Muscle layer of colon (tissue), 2 donors: Measurements from ENCODE around the gene RHBDD2.
"Not testable (repeated sequence)": the region's sequence is repeated elsewhere in the genome, so short reads cannot be mapped to it uniquely, and the experiment has no call there.

Source experiments
- H3K27ac ChIP-seq: one replicate; pipeline ENCODE4 v1.7.0; 2013; ENCODE audit warnings: low read depth, mild to moderate bottlenecking, low read length, moderate library complexity
- H3K27me3 ChIP-seq, 2 donors: one replicate each; pipeline ENCODE4 v1.7.0; 2013; ENCODE audit warnings: low read length in 2 of 2, mild to moderate bottlenecking in 2 of 2; ENCODE audit not compliant: insufficient read depth in 2 of 2, control insufficient read depth in 1 of 2
- H3K36me3 ChIP-seq: one replicate; pipeline ENCODE4 v1.7.0; 2013; ENCODE audit warnings: mild to moderate bottlenecking, low read length; ENCODE audit not compliant: insufficient read depth
- H3K4me1 ChIP-seq: one replicate; pipeline ENCODE4 v1.7.0; 2013; ENCODE audit warnings: mild to moderate bottlenecking, low read length; ENCODE audit not compliant: insufficient read depth
- H3K4me3 ChIP-seq, 2 donors: one replicate each; pipeline ENCODE4 v1.7.0; 2013; ENCODE audit warnings: low read length in 2 of 2, low read depth in 1 of 2, mild to moderate bottlenecking in 1 of 2, moderate library complexity in 1 of 2
- H3K9ac ChIP-seq: one replicate; pipeline ENCODE4 v1.7.0; 2013; ENCODE audit warnings: low read length
- H3K9me3 ChIP-seq: one replicate; pipeline ENCODE4 v1.7.0; 2013; ENCODE audit warnings: mild to moderate bottlenecking, low read length
- donor health status: abdominal sarcoma.
- donor health status: Adenocarcinoma of cecum.

The RHBDD2 gene

GRCh38 chr7:75878769-75879611, at the start of gene RHBDD2:
Gene RHBDD2 (plus strand): TSS chr7:75879034. CDS start chr7:75879083, 49 bp downstream.
- Histone ChIP-seq H3K4me3 (peak within 1 kb of the TSS; percentile 83 to 90), H3K27me3 (no peaks in the 10 kb centered on the region), H3K4me1 (peaks cover 16% of the 10 kb centered on the region), H3K9me3 (no peaks in the 10 kb centered on the region), H3K9ac (peak within 1 kb of the TSS; percentile 63), H3K36me3 (peaks cover 24% of the 10 kb centered on the region), H3K27ac (peak within 1 kb of the TSS; percentile 74)

GRCh38 chr7:75829656-75830055, 49.2 kb upstream of the RHBDD2 start:
- not testable (repeated sequence) for H3K4me1 ChIP-seq, H3K27ac ChIP-seq, H3K4me3 ChIP-seq, H3K27me3 ChIP-seq, H3K9ac ChIP-seq, H3K9me3 ChIP-seq, H3K36me3 ChIP-seq

GRCh38 chr7:75830978-75831377, 47.9 kb upstream of the RHBDD2 start:
- no peaks in the 10 kb centered on the region for H3K27me3 ChIP-seq
- H3K4me3 ChIP-seq = no peak overlapping the region
- H3K27ac ChIP-seq = no peak overlapping the region
- no peaks in the 10 kb centered on the region for H3K36me3 ChIP-seq
- no peaks in the 10 kb centered on the region for H3K4me1 ChIP-seq
- H3K9ac ChIP-seq = no peak overlapping the region
- H3K9me3 ChIP-seq = no peaks in the 10 kb centered on the region

- H3K27ac ChIP-seq, H3K9me3 ChIP-seq, H3K27me3 ChIP-seq, H3K4me3 ChIP-seq, H3K9ac ChIP-seq, H3K36me3 ChIP-seq, H3K4me1 ChIP-seq: not testable (repeated sequence)
These were observed 45.2 kb upstream of the RHBDD2 start for GRCh38 chr7:75833662-75834061.

GRCh38 chr7:75835688-75836285, 43.0 kb upstream of the RHBDD2 start:
- Histone ChIP-seq H3K36me3 (no peaks in the 10 kb centered on the region), H3K27ac (no peak overlapping the region), H3K9ac (no peak overlapping the region), H3K4me1 (no peaks in the 10 kb centered on the region), H3K9me3 (no peaks in the 10 kb centered on the region), H3K27me3 (no peaks in the 10 kb centered on the region), H3K4me3 (no peak overlapping the region)

- Histone ChIP-seq H3K36me3 (no peaks in the 10 kb centered on the region), H3K27ac (no peak overlapping the region), H3K4me3 (no peak overlapping the region), H3K9ac (no peak overlapping the region), H3K4me1 (no peaks in the 10 kb centered on the region), H3K9me3 (no peaks in the 10 kb centered on the region), H3K27me3 (no peaks in the 10 kb centered on the region)
These were observed 42.0 kb upstream of the RHBDD2 start for GRCh38 chr7:75836798-75837197.

GRCh38 chr7:75838281-75838930, 40.4 kb upstream of the RHBDD2 start:
- not testable (repeated sequence) for H3K4me1 ChIP-seq, H3K4me3 ChIP-seq, H3K9ac ChIP-seq, H3K36me3 ChIP-seq, H3K27ac ChIP-seq, H3K27me3 ChIP-seq, H3K9me3 ChIP-seq

GRCh38 chr7:75840029-75840428, 38.8 kb upstream of the RHBDD2 start:
- H3K4me1 ChIP-seq = peaks cover 7% of the 10 kb centered on the region
- no peaks in the 10 kb centered on the region for H3K36me3 ChIP-seq
- no peak overlapping the region for H3K9ac ChIP-seq
- no peak overlapping the region for H3K4me3 ChIP-seq
- H3K27ac ChIP-seq = no peak overlapping the region
- no peaks in the 10 kb centered on the region for H3K27me3 ChIP-seq
- H3K9me3 ChIP-seq = no peaks in the 10 kb centered on the region

GRCh38 chr7:75842836-75843446, 35.9 kb upstream of the RHBDD2 start:
- Histone ChIP-seq H3K27me3 (no peaks in the 10 kb centered on the region), H3K27ac (no peak overlapping the region), H3K9me3 (no peaks in the 10 kb centered on the region), H3K9ac (no peak overlapping the region), H3K36me3 (no peaks in the 10 kb centered on the region), H3K4me3 (no peak overlapping the region), H3K4me1 (peaks cover 7% of the 10 kb centered on the region)

- Histone ChIP-seq H3K9ac (no peak overlapping the region), H3K36me3 (no peaks in the 10 kb centered on the region), H3K4me1 (peaks cover 7% of the 10 kb centered on the region), H3K27ac (no peak overlapping the region), H3K4me3 (no peak overlapping the region), H3K9me3 (no peaks in the 10 kb centered on the region), H3K27me3 (no peaks in the 10 kb centered on the region)
These were observed 35.2 kb upstream of the RHBDD2 start for GRCh38 chr7:75843613-75844116.

- Histone ChIP-seq H3K4me3 (no peak overlapping the region), H3K4me1 (peaks cover 7% of the 10 kb centered on the region), H3K27me3 (no peaks in the 10 kb centered on the region), H3K36me3 (no peaks in the 10 kb centered on the region), H3K27ac (no peak overlapping the region), H3K9ac (no peak overlapping the region), H3K9me3 (no peaks in the 10 kb centered on the region)
These were observed 34.7 kb upstream of the RHBDD2 start for GRCh38 chr7:75844158-75844557.
